SJSA1 (cell line): ENCODE data around the gene ZRSR2. TPM values are rescaled to one million over a fixed set of nuclear protein-coding genes. Genes with fewer than 3 reads are reported as not detected.

Source experiments
- DNase-seq, 2 experiments: peaks; one replicate each; pipeline ENCODE4 v3.0.0-alpha.2; 2015 to 2020; ENCODE audit warnings: low spot score in 2 of 2, low read depth in 1 of 2
- H3K27ac ChIP-seq: fragments of 250-450 bp; sonication (Bioruptor Pico); 2 replicates; pipeline ENCODE4 v1.5.1; 2020; ENCODE audit warnings: mild to moderate bottlenecking, moderate library complexity
- H3K27me3 ChIP-seq: fragments of 250-450 bp; sonication (Bioruptor Pico); replicated peaks from 2 replicates; pipeline ENCODE4 v1.5.1; 2020; ENCODE audit warnings: mild to moderate bottlenecking, moderate library complexity
- H3K36me3 ChIP-seq: fragments of 250-450 bp; sonication (Bioruptor Pico); 2 replicates; pipeline ENCODE4 v1.5.1; 2020; ENCODE audit warnings: mild to moderate bottlenecking
- H3K4me1 ChIP-seq: fragments of 250-450 bp; sonication (Bioruptor Pico); replicated peaks from 2 replicates; pipeline ENCODE4 v1.6.1; 2021; ENCODE audit warnings: mild to moderate bottlenecking
- H3K4me3 ChIP-seq: fragments of 250-450 bp; sonication (Bioruptor Pico); 2 replicates; pipeline ENCODE4 v1.5.1; 2020; ENCODE audit warnings: mild to moderate bottlenecking
- H3K9me3 ChIP-seq: fragments of 250-450 bp; sonication (Bioruptor Pico); replicated peaks from 2 replicates; pipeline ENCODE4 v1.5.1; 2020; ENCODE audit warnings: mild to moderate bottlenecking
- total RNA-seq: library from RNA; depleted of rRNA; stranded (reverse); fragments of >200 nt; shearing (Covaris generic); gene quantifications from 2 replicates; pipeline ENCODE4 v1.2.3, GENCODE V29; 2014

The ZRSR2 gene
- total RNA-seq, 1 experiment from 2014 or later: 4.2 TPM

GRCh38 chrX:15761564-15762191 lies 28.6 kb upstream of the ZRSR2 start:
- peak in 1 of 2 experiments; percentile 30 for DNase-seq
- no peaks in the 10 kb centered on the region for H3K36me3 ChIP-seq
- H3K4me1 ChIP-seq: no peaks in the 10 kb centered on the region
- H3K27ac ChIP-seq: no peak overlapping the region
- H3K4me3 ChIP-seq: no peak overlapping the region
- H3K27me3 ChIP-seq: no peaks in the 10 kb centered on the region
- no peaks in the 10 kb centered on the region for H3K9me3 ChIP-seq

GRCh38 chrX:15769300-15769954 lies 20.9 kb upstream of the ZRSR2 start:
- no peaks in the 10 kb centered on the region for H3K36me3 ChIP-seq
- no peaks in the 10 kb centered on the region for H3K9me3 ChIP-seq
- H3K27me3 ChIP-seq: no peaks in the 10 kb centered on the region
- H3K27ac ChIP-seq: no peak overlapping the region
- no peak overlapping the region for H3K4me3 ChIP-seq
- H3K4me1 ChIP-seq: no peaks in the 10 kb centered on the region
- DNase-seq: no peak

DNA sequence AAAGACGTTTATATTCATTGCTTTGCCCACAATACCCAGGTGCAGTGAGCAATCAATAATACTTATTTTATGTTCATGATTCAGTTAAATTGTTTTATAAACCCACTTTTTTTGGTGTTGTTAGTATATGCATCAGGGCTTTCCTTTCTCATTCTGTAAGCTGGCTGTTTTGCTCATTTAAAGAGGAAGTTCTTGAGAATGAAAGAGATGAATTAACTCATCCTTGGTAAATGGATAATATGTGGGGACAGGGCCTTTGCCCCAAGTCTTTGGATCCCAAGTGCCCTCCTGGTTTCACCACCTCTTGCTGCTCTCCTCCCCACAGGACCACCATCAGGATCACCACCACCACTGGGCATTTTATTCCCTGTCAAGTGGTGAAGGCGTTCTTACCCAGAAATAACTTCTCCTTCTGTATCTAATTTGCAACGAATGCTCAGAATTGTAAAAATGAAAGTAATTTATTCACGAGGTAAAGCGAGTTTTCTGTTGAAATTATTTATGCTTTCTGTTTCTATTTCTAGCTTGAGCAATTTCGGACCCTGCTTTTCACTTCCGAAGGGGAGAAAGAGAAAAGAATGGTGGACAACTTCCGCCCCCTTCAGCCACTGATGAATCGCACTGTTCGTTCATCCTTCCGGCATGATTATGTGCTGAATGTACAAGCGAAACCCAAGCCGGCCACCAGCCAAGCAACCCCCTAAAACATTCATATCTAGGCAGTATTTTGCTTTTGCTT lies 8.2 kb upstream of the ZRSR2 start:
- no peaks in the 10 kb centered on the region for H3K9me3 ChIP-seq
- DNase-seq: no peak
- H3K4me1 ChIP-seq: no peaks in the 10 kb centered on the region
- H3K36me3 ChIP-seq: no peaks in the 10 kb centered on the region
- no peak overlapping the region for H3K4me3 ChIP-seq
- no peaks in the 10 kb centered on the region for H3K27me3 ChIP-seq
- no peak overlapping the region for H3K27ac ChIP-seq

- Histone ChIP-seq H3K4me3 (no peak overlapping the region), H3K27me3 (no peaks in the 10 kb centered on the region), H3K27ac (no peak overlapping the region), H3K9me3 (no peaks in the 10 kb centered on the region), H3K4me1 (no peaks in the 10 kb centered on the region; the same call in 1 of the 2 replicates), H3K36me3 (no peaks in the 10 kb centered on the region; the same call in 1 of the 2 replicates)
- no peak for DNase-seq
These were observed 5.0 kb upstream of the ZRSR2 start for GRCh38 chrX:15785176-15785750.

- Histone ChIP-seq H3K27ac (no peak overlapping the region), H3K4me3 (no peak overlapping the region), H3K27me3 (no peaks in the 10 kb centered on the region), H3K9me3 (no peaks in the 10 kb centered on the region), H3K36me3 (no peaks in the 10 kb centered on the region; the same call in 1 of the 2 replicates), H3K4me1 (no peaks in the 10 kb centered on the region; the same call in 1 of the 2 replicates)
- DNase-seq: no peak
These were observed 3.4 kb upstream of the ZRSR2 start for GRCh38 chrX:15786915-15787314.

DNA sequence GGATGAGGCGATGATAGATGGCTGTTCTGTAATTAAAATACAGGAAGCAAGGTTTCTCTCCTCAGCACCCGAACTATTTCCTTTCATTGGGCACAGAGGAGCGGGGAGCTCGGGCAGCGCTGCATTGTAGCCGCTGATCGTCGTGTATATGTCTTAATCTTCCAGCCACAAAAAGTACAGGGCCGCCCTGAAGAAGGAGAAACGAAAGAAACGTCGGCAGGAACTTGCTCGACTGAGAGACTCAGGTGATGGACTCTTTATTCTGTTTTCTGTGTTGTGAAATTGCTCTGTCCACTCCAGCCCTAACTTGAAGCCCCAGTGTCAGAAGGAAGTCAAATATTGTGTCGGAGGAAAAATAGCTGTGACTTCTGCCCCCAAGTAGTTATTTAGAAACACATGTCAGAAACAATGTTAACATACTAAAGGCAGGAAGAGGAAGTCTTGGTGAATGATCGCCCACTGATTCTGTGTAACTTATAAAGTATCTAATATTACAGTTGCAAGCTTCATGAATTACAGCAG lies 546 bp downstream of the ZRSR2 start:
- Histone ChIP-seq H3K27ac (peak overlapping the region; percentile 9; the same call in 1 of the 2 replicates), H3K4me3 (peak overlapping the region; percentile 75), H3K9me3 (no peaks in the 10 kb centered on the region), H3K27me3 (no peaks in the 10 kb centered on the region), H3K36me3 (peaks cover 2% of the 10 kb centered on the region; the same call in 1 of the 2 replicates), H3K4me1 (no peaks in the 10 kb centered on the region; the same call in 1 of the 2 replicates)
- DNase-seq: no peak

- Histone ChIP-seq H3K4me1 (no peaks in the 10 kb centered on the region), H3K4me3 (no peak overlapping the region), H3K27me3 (no peaks in the 10 kb centered on the region), H3K27ac (no peak overlapping the region), H3K9me3 (no peaks in the 10 kb centered on the region), H3K36me3 (0 out of 2 replicates have a peak, but pooled peaks cover 1% of the 10 kb centered on the region)
- DNase-seq: no peak
These were observed 7.4 kb downstream of the ZRSR2 start for GRCh38 chrX:15797707-15798106.

DNA sequence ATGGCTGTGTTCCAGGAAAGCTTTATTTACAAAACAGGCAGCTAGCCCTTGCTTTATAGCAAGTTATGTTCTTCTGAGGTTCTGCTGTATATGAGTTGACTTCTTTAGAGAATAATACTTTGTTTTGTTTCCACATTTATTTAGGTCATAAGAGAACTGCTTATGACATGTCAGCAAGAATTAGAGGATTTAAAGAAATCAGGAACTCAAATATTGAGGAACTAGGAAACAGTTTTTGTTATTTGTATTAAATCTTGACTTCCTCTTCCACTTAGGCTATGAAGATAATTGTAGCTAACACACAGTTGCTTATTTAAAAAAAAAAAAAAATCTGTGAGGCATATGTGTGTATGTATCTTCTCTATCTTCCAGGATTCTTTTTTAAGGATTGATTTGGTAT lies 14.3 kb downstream of the ZRSR2 start:
- H3K27ac ChIP-seq: no peak overlapping the region
- H3K9me3 ChIP-seq: no peaks in the 10 kb centered on the region
- no peaks in the 10 kb centered on the region for H3K27me3 ChIP-seq
- H3K4me3 ChIP-seq: no peak overlapping the region
- no peaks in the 10 kb centered on the region for H3K4me1 ChIP-seq
- DNase-seq: no peak
- no peaks in the 10 kb centered on the region for H3K36me3 ChIP-seq

DNA sequence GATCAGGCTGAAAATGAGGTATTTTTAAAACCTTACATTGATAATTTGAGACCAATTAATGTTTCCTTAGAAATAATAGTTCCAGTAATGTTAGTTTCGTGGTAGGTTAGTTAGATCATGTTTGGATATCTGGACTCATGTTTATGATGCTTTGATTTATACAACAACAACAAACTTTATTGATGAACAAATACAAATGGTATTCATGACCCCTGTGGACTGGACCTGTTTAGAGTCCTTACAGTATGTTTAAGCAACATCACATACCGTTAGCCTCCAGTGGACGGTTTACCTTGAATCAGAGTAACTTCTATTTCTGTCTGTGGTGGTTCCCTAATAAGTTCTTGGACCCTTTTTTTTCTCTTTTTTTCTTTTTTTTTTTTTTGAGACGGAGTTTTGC lies 18.0 kb downstream of the ZRSR2 start:
- Histone ChIP-seq H3K36me3 (0 out of 2 replicates have a peak, but pooled peaks cover 3% of the 10 kb centered on the region), H3K27me3 (no peaks in the 10 kb centered on the region), H3K4me3 (no peak overlapping the region), H3K4me1 (no peaks in the 10 kb centered on the region), H3K27ac (no peak overlapping the region), H3K9me3 (no peaks in the 10 kb centered on the region)
- no peak for DNase-seq

DNA sequence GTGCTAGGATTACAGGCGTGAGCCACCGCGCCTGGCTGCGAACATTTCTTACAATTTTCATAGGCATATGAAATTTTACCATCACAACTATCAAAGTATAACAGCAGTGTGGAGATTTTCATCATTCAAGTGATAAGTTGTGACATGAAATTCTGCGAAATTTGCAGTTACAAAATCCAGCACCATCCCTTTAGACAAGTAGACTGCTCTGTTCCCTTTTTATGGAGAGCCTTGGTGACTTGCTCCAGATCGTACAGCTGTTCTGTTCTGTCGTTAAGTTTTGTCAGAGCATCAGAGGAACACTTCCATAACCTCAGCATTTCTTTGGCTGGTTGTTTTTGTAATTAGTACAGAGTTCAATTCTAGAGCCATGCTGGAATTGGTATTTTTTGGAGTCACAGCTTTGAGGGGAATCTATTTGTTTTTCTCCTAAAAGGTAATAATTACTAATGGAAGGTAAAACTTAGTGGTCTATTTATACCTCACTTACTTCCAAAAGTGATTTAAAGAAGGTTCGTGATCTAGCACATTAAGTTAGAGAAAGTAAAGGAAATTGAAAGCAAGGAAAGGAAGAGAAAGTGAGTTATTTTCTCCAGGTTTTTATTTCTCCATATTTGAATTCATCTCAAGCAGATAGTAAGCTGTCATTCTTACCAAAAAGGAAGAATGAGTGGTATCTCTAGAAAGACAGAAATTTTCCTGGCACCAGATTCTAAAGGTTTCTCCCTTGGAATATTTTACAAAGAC lies 22.1 kb downstream of the ZRSR2 start:
- H3K27me3 ChIP-seq: no peaks in the 10 kb centered on the region
- DNase-seq: no peak
- peaks cover 11% of the 10 kb centered on the region for H3K4me1 ChIP-seq

DNA sequence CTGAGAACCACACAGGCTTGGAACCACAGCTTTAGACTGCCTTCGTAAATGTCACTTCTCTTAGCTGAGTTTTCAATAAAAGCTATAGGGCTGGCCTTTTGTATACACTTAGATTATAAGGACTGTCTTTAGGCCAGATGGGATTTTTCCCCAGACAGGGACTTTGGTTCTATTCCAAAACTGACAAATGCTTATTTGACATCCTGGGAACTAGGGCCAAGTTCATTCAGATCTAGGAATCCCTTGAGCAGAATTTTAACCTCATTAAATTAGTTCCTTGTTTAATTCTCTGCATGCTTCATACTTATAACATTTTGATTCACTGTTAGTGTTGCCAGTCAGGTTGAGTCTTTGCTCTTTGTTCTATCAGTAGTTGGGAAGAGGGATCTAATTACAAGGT lies 23.1 kb downstream of the ZRSR2 start:
- Histone ChIP-seq H3K4me3 (no peak overlapping the region), H3K9me3 (no peaks in the 10 kb centered on the region)
- no peak for DNase-seq

More for the DNA sequence above, 22.1 kb downstream of the ZRSR2 start:
- Histone ChIP-seq H3K27ac (no peak overlapping the region), H3K36me3 (peaks cover 11% of the 10 kb centered on the region), H3K9me3 (no peaks in the 10 kb centered on the region), H3K4me3 (no peak overlapping the region)

GRCh38 chrX:15814771-15815365 lies 24.6 kb downstream of the ZRSR2 start:
- Histone ChIP-seq H3K4me1 (peaks cover 11% of the 10 kb centered on the region), H3K27me3 (no peaks in the 10 kb centered on the region), H3K9me3 (no peaks in the 10 kb centered on the region), H3K4me3 (no peak overlapping the region), H3K36me3 (peaks cover 14% of the 10 kb centered on the region), H3K27ac (no peak overlapping the region)
- DNase-seq: no peak

More for the DNA sequence above, 23.1 kb downstream of the ZRSR2 start:
- Histone ChIP-seq H3K36me3 (peaks cover 14% of the 10 kb centered on the region), H3K27ac (no peak overlapping the region), H3K4me1 (peaks cover 11% of the 10 kb centered on the region), H3K27me3 (no peaks in the 10 kb centered on the region)
